G401 (cell line): ENCODE data around the gene TSPO. TPM values are rescaled to one million over a fixed set of nuclear protein-coding genes. Genes with fewer than 3 reads are reported as not detected.

ENCODE experiments used
- DNase-seq: peaks from one replicate; pipeline ENCODE4 v3.0.0-alpha.2; 2015; ENCODE audit warnings: low spot score
- in situ Hi-C: cut with HindIII; loops from 2 replicates; pipeline ENCODE4 v1.10.0; 2016; ENCODE audit warnings: low sequenced_read_pairs, mixed read lengths
- total RNA-seq: library from RNA; depleted of rRNA; stranded (reverse); fragments of >200 nt; shearing (Covaris generic); gene quantifications from 2 replicates; pipeline ENCODE4 v1.2.3, GENCODE V29; 2014; rRNA removed

TSPO gene
- total RNA-seq, 1 experiment from 2014 or later = 23.9 TPM

GRCh38 chr22:43208703-43209522 lies 57.6 kb downstream of the TSPO start:
- no peak for DNase-seq
- in situ Hi-C loops = no loop called here

DNA sequence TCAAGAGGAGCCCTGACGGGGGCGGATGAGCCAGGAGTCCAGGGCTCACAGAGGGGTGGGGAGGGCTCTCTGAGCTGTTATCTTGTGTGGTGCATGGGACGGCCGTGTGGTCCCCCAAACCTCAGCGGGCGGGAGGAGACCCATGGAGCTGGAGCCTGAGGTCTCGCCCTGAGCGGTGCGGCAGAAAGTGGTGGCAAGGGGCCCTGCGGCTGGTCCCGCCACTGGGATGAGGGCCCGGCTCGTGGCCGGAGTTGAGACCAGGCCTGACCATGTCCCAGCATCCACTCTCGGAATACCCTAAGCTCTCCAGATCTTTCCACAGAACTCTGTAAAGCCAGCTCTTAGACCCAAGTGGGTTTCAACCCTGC lies 58.1 kb downstream of the TSPO start:
- in situ Hi-C loops = no loop called here
- DNase-seq = no peak

- in situ Hi-C loops = no loop called here
These were observed 58.6 kb downstream of the TSPO start for GRCh38 chr22:43209971-43210370.

GRCh38 chr22:43210631-43211515 lies 59.5 kb downstream of the TSPO start:
- in situ Hi-C loops = no loop called here
- no peak for DNase-seq

More at GRCh38 chr22:43209971-43210370, 58.6 kb downstream of the TSPO start:
- DNase-seq = no peak

DNA sequence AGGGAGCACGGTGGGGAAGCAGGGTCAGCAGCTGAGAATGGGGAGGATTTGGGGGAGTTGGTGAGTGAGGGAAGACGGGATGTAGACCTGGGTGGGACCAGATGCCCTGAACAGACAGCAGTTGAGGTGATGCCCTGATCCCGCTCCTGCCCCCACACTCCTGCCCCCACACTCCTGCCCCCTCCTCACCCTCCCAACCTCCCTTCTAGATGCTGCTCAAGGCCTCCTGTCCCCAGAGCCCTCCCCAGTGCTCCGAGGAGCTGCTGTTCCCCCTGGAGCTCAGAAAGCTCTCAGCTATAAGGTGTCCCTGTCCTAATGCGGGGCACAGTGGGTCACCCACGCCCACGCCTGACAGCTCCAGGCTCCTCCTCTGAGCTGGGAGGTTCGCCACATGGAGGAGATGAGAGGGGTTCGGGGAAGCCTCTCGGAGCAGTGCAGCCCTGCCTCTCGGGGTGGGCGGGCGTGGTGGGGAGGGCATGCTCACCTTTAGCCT lies 60.6 kb downstream of the TSPO start:
- DNase-seq = no peak
- in situ Hi-C loops = no loop called here

GRCh38 chr22:43212434-43212952 lies 61.1 kb downstream of the TSPO start:
- no peak for DNase-seq
- in situ Hi-C loops = no loop called here

Other genes with a start within 250 kb of the TSPO start
- gene PACSIN2, start 136.4 kb upstream of the TSPO start, total RNA-seq = 58.8 and 72.5 TPM in 2 replicates
- 7.1 and 10.3 TPM in 2 replicates for gene TTLL1, start 62.2 kb upstream of the TSPO start, total RNA-seq
- 4.6 and 6.9 TPM in 2 replicates for gene BIK, start 40.8 kb upstream of the TSPO start, total RNA-seq
- gene MCAT, start 8.2 kb upstream of the TSPO start, total RNA-seq = 23.4 and 35.6 TPM in 2 replicates
- gene TTLL12, start 35.6 kb downstream of the TSPO start, total RNA-seq = 80.9 and 97.9 TPM in 2 replicates
- 10.4 and 28.9 TPM in 2 replicates for gene SCUBE1, start 191.8 kb downstream of the TSPO start, total RNA-seq